ENCODE results near the gene BANF2.

- TF ChIP-seq CTCF (IDR thresholded peaks at IDR 0.05) (no peak), POLR2A (IDR thresholded peaks at IDR 0.05) (no peak)
These were observed 6.2 kb upstream of the BANF2 start for GRCh38 chr20:17693444-17694001.

Data from heart left ventricle (tissue), 13 donors.